Vagina (tissue), 2 donors: ENCODE data around the gene ADPRHL1.

Source experiments
- CTCF ChIP-seq, 3 experiments: fragments of 450-650 bp in 2 of 3; fragments of 200-600 bp in 1 of 3; sonication (generic) in 1 of 3; IDR thresholded peaks; one replicate each; pipeline ENCODE4 v1.5.1; 2017 to 2019; ENCODE audit warnings: antibody characterized with exemption in 3 of 3, mild to moderate bottlenecking in 2 of 3, moderate library complexity in 2 of 3
- POLR2A ChIP-seq, 2 donors: fragments of 450-650 bp; IDR thresholded peaks; one replicate each; pipeline ENCODE4 v1.6.1; 2017; ENCODE audit warnings: antibody characterized with exemption in 2 of 2, mild to moderate bottlenecking in 2 of 2, moderate library complexity in 2 of 2
- POLR2AphosphoS5 ChIP-seq, 2 donors: sonication (generic); formaldehyde crosslinking; IDR thresholded peaks; one replicate each; pipeline ENCODE4 v1.9.0; 2017; ENCODE audit warnings: antibody characterized with exemption in 2 of 2, mild to moderate bottlenecking in 2 of 2, low read depth in 1 of 2; ENCODE audit not compliant: insufficient read depth in 1 of 2

- TF ChIP-seq CTCF (IDR thresholded peaks at IDR 0.05) (no peak), POLR2AphosphoS5 (IDR thresholded peaks at IDR 0.05; ENCODE audit: insufficient read depth in 1 of 2, low read depth in 1 of 2) (no peak), POLR2A (IDR thresholded peaks at IDR 0.05) (no peak)
Observed at GRCh38 chr13:113420833-113421600, 32.3 kb downstream of the ADPRHL1 start.
